NB4 (cell line): ENCODE measurements around the gene PFN2.

ENCODE experiments used
- MYC ChIP-seq: IDR thresholded peaks from 2 replicates; pipeline ENCODE4 v1.6.1; 2011; ENCODE audit warnings: low read depth, low read length
- POLR2A ChIP-seq: IDR thresholded peaks from 2 replicates; pipeline ENCODE4 v1.6.1; 2011; ENCODE audit warnings: mild to moderate bottlenecking; ENCODE audit not compliant: insufficient read length; ENCODE audit errors: extremely low read depth
- TF ChIP-seq, protein P1 (sequence below): IDR thresholded peaks from one replicate; pipeline ENCODE4 v1.5.1; 2012; ENCODE audit warnings: low read depth, low read length
- TF ChIP-seq, protein P2 (sequence below): IDR thresholded peaks from 2 replicates; pipeline ENCODE4 v1.6.1; 2011; ENCODE audit warnings: low read depth, low read length

DNA sequence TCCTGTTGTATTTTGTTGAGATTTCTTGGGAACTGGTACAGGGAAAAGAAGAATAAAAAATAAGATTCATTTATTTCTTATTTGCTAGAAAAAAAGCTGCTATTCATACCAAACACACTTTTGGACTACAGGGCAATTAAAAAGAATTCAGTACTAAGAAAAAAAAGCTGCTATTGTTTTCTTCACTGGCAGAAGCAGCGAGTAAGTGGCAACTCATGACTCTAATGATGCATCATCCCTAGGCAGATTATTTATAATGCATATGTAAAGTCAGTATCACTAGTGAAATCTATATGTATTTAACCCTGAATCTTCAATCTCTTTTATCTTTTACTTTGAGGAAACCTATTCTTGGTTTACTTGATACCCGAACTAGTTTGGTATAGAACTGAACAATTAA, 15.2 kb downstream of the PFN2 start:
- TF ChIP-seq, protein P1, sequence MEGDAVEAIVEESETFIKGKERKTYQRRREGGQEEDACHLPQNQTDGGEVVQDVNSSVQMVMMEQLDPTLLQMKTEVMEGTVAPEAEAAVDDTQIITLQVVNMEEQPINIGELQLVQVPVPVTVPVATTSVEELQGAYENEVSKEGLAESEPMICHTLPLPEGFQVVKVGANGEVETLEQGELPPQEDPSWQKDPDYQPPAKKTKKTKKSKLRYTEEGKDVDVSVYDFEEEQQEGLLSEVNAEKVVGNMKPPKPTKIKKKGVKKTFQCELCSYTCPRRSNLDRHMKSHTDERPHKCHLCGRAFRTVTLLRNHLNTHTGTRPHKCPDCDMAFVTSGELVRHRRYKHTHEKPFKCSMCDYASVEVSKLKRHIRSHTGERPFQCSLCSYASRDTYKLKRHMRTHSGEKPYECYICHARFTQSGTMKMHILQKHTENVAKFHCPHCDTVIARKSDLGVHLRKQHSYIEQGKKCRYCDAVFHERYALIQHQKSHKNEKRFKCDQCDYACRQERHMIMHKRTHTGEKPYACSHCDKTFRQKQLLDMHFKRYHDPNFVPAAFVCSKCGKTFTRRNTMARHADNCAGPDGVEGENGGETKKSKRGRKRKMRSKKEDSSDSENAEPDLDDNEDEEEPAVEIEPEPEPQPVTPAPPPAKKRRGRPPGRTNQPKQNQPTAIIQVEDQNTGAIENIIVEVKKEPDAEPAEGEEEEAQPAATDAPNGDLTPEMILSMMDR, result no peak
- TF ChIP-seq, protein P2, sequence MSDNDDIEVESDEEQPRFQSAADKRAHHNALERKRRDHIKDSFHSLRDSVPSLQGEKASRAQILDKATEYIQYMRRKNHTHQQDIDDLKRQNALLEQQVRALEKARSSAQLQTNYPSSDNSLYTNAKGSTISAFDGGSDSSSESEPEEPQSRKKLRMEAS, result no peak
- TF ChIP-seq MYC, result no peak
- TF ChIP-seq POLR2A, result no peak
